H1 (cell line): ENCODE data around the gene CREBBP. TPM values are rescaled to one million over a fixed set of nuclear protein-coding genes. Genes with fewer than 3 reads are reported as not detected.

ENCODE experiments used
- BCL11A ChIP-seq, 2 experiments: IDR thresholded peaks; one replicate each; pipeline ENCODE4 v1.6.1; 2011; ENCODE audit warnings: low read depth in 2 of 2, low read length in 2 of 2, mild to moderate bottlenecking in 2 of 2
- CEBPB ChIP-seq: IDR thresholded peaks from 2 replicates; pipeline ENCODE4 v1.6.1; 2012; ENCODE audit warnings: low read depth, low read length
- HDAC6 ChIP-seq: IDR thresholded peaks from one replicate; pipeline ENCODE4 v1.7.1; 2012; ENCODE audit warnings: low read depth, mild to moderate bottlenecking, inconsistent platforms, low read length, moderate library complexity
- POU5F1 ChIP-seq: IDR thresholded peaks from 2 replicates; pipeline ENCODE4 v1.6.1; 2011; ENCODE audit warnings: low read depth, mild to moderate bottlenecking, low read length, moderate library complexity
- RXRA ChIP-seq: IDR thresholded peaks from 2 replicates; pipeline ENCODE4 v1.6.1; 2011; ENCODE audit warnings: low read depth, mild to moderate bottlenecking, low read length, moderate library complexity; ENCODE audit not compliant: insufficient read depth
- SIRT6 ChIP-seq: IDR thresholded peaks from one replicate; pipeline ENCODE4 v1.7.1; 2012; ENCODE audit warnings: low read length, inconsistent platforms
- SP4 ChIP-seq: IDR thresholded peaks from 2 replicates; pipeline ENCODE4 v1.6.1; 2012; ENCODE audit warnings: low read length, inconsistent platforms
- polyA plus RNA-seq, 7 experiments: library from polyadenylated mRNA; depleted of rRNA in 3 of 7; stranded (reverse) in 5 of 7; unstranded in 2 of 7; fragments of >200 nt in 5 of 7; fragments of 200-250 nt in 2 of 7; gene quantifications; 1 replicate in 5 of 7; 2 replicates in 1 of 7; 4 replicates in 1 of 7; pipeline versions ENCODE4 v1.2.1 to v1.2.3, GENCODE V29; 2011 to 2013; ENCODE audit warnings: missing spikeins in 2 of 7, mixed read lengths in 2 of 7
- total RNA-seq: library from RNA; stranded (reverse); fragmentation: NEBNext Ultra II Directional; extraction: Animal tissue kit (Norgen Biotek cat#: 25700); gene quantifications from 2 replicates; pipeline ENCODE4 v1.2.1, GENCODE V29; 2021
- TF ChIP-seq, protein P1 (sequence below): fragments of 300-600 bp; sonication (generic); IDR thresholded peaks from 2 replicates; pipeline ENCODE4 v1.7.1; 2012; ENCODE audit warnings: low read length, moderate library complexity, mild to moderate bottlenecking, inconsistent platforms; ENCODE audit not compliant: insufficient replicate concordance
- TF ChIP-seq, protein P2 (sequence below): IDR thresholded peaks from 2 replicates; pipeline ENCODE4 v1.6.1; 2012; ENCODE audit warnings: low read length, inconsistent platforms

Gene CREBBP
- total and polyA plus RNA-seq, 2 of the 8 experiments (the other 6 are each of a cell fraction or from before 2014, with no cell fraction given): 10.0 to 60.1 TPM

DNA sequence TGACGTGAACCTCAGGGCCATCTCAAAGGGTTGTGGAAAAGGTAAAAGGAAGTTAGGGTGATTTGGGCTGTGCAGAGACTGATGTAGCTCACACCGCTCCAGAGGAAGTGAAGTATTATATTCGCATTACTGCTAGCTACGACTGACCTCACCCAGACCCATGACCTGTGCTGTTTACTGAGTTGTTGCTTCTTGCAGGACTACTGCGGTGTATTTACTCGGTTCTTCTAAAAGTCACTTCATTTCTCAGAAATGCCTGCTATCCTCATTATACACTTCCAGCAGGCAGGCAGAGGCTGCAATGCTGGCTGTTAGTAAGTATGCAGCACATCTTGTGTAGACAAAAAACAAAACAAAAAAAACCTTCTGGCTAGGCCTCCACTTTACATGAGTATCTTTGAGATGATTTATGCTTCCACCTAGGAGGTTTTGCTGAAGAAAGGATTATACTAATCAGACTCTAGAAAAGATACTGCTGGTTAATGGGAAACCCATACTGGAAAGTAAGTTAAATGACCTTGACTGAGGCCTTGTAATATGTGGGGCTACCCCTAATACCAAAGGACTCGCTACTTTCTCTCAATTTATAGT, 76.0 kb downstream of the CREBBP start (continued):
- TF ChIP-seq, protein P1, sequence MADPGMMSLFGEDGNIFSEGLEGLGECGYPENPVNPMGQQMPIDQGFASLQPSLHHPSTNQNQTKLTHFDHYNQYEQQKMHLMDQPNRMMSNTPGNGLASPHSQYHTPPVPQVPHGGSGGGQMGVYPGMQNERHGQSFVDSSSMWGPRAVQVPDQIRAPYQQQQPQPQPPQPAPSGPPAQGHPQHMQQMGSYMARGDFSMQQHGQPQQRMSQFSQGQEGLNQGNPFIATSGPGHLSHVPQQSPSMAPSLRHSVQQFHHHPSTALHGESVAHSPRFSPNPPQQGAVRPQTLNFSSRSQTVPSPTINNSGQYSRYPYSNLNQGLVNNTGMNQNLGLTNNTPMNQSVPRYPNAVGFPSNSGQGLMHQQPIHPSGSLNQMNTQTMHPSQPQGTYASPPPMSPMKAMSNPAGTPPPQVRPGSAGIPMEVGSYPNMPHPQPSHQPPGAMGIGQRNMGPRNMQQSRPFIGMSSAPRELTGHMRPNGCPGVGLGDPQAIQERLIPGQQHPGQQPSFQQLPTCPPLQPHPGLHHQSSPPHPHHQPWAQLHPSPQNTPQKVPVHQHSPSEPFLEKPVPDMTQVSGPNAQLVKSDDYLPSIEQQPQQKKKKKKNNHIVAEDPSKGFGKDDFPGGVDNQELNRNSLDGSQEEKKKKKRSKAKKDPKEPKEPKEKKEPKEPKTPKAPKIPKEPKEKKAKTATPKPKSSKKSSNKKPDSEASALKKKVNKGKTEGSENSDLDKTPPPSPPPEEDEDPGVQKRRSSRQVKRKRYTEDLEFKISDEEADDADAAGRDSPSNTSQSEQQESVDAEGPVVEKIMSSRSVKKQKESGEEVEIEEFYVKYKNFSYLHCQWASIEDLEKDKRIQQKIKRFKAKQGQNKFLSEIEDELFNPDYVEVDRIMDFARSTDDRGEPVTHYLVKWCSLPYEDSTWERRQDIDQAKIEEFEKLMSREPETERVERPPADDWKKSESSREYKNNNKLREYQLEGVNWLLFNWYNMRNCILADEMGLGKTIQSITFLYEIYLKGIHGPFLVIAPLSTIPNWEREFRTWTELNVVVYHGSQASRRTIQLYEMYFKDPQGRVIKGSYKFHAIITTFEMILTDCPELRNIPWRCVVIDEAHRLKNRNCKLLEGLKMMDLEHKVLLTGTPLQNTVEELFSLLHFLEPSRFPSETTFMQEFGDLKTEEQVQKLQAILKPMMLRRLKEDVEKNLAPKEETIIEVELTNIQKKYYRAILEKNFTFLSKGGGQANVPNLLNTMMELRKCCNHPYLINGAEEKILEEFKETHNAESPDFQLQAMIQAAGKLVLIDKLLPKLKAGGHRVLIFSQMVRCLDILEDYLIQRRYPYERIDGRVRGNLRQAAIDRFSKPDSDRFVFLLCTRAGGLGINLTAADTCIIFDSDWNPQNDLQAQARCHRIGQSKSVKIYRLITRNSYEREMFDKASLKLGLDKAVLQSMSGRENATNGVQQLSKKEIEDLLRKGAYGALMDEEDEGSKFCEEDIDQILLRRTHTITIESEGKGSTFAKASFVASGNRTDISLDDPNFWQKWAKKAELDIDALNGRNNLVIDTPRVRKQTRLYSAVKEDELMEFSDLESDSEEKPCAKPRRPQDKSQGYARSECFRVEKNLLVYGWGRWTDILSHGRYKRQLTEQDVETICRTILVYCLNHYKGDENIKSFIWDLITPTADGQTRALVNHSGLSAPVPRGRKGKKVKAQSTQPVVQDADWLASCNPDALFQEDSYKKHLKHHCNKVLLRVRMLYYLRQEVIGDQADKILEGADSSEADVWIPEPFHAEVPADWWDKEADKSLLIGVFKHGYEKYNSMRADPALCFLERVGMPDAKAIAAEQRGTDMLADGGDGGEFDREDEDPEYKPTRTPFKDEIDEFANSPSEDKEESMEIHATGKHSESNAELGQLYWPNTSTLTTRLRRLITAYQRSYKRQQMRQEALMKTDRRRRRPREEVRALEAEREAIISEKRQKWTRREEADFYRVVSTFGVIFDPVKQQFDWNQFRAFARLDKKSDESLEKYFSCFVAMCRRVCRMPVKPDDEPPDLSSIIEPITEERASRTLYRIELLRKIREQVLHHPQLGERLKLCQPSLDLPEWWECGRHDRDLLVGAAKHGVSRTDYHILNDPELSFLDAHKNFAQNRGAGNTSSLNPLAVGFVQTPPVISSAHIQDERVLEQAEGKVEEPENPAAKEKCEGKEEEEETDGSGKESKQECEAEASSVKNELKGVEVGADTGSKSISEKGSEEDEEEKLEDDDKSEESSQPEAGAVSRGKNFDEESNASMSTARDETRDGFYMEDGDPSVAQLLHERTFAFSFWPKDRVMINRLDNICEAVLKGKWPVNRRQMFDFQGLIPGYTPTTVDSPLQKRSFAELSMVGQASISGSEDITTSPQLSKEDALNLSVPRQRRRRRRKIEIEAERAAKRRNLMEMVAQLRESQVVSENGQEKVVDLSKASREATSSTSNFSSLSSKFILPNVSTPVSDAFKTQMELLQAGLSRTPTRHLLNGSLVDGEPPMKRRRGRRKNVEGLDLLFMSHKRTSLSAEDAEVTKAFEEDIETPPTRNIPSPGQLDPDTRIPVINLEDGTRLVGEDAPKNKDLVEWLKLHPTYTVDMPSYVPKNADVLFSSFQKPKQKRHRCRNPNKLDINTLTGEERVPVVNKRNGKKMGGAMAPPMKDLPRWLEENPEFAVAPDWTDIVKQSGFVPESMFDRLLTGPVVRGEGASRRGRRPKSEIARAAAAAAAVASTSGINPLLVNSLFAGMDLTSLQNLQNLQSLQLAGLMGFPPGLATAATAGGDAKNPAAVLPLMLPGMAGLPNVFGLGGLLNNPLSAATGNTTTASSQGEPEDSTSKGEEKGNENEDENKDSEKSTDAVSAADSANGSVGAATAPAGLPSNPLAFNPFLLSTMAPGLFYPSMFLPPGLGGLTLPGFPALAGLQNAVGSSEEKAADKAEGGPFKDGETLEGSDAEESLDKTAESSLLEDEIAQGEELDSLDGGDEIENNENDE: no peak
- TF ChIP-seq, protein P2, sequence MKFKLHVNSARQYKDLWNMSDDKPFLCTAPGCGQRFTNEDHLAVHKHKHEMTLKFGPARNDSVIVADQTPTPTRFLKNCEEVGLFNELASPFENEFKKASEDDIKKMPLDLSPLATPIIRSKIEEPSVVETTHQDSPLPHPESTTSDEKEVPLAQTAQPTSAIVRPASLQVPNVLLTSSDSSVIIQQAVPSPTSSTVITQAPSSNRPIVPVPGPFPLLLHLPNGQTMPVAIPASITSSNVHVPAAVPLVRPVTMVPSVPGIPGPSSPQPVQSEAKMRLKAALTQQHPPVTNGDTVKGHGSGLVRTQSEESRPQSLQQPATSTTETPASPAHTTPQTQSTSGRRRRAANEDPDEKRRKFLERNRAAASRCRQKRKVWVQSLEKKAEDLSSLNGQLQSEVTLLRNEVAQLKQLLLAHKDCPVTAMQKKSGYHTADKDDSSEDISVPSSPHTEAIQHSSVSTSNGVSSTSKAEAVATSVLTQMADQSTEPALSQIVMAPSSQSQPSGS: no peak
- no peak for TF ChIP-seq SP4
- no peak for TF ChIP-seq SIRT6
- no peak for TF ChIP-seq CEBPB
- no peak for TF ChIP-seq POU5F1
- no peak for TF ChIP-seq RXRA
- no peak for TF ChIP-seq HDAC6
- no peak for TF ChIP-seq BCL11A (IDR thresholded peaks at IDR 0.05; ENCODE audit: low read depth in 2 of 2, low read length in 2 of 2)
